Epithelial cell of proximal tubule (primary cell): ENCODE results near the gene CDK2AP2. TPM values are rescaled to one million over a fixed set of nuclear protein-coding genes. Genes with fewer than 3 reads are reported as not detected.
A peak's percentile ranks its signal among the peaks of the same experiment; 100 is the strongest.
"Not testable (repeated sequence)": the region's sequence is repeated elsewhere in the genome, so short reads cannot be mapped to it uniquely, and the experiment has no call there.

Experiments used
- DNase-seq: peaks from one replicate; pipeline ENCODE4 v3.0.0-alpha.2; 2011; ENCODE audit warnings: low read depth
- H3K4me3 ChIP-seq: 2 replicates; pipeline ENCODE4 v1.5.1; 2011; ENCODE audit warnings: low read depth, mild to moderate bottlenecking, low read length
- CTCF ChIP-seq: conservative IDR thresholded peaks from 2 replicates; pipeline ENCODE4 v1.5.1; 2012; ENCODE audit warnings: low read depth, mild to moderate bottlenecking, low read length
- total RNA-seq: library from RNA; depleted of rRNA; stranded (reverse); fragments of >200 nt; gene quantifications from 2 replicates; pipeline ENCODE4 v1.2.3, GENCODE V29; 2015

The CDK2AP2 gene
- total RNA-seq, 1 donor from 2014 or later: 165 TPM

GRCh38 chr11:67484847-67485311 lies 23.1 kb downstream of the CDK2AP2 start:
- TF ChIP-seq CTCF: no peak
- no peak for DNase-seq
- H3K4me3 ChIP-seq: no peak overlapping the region

DNA sequence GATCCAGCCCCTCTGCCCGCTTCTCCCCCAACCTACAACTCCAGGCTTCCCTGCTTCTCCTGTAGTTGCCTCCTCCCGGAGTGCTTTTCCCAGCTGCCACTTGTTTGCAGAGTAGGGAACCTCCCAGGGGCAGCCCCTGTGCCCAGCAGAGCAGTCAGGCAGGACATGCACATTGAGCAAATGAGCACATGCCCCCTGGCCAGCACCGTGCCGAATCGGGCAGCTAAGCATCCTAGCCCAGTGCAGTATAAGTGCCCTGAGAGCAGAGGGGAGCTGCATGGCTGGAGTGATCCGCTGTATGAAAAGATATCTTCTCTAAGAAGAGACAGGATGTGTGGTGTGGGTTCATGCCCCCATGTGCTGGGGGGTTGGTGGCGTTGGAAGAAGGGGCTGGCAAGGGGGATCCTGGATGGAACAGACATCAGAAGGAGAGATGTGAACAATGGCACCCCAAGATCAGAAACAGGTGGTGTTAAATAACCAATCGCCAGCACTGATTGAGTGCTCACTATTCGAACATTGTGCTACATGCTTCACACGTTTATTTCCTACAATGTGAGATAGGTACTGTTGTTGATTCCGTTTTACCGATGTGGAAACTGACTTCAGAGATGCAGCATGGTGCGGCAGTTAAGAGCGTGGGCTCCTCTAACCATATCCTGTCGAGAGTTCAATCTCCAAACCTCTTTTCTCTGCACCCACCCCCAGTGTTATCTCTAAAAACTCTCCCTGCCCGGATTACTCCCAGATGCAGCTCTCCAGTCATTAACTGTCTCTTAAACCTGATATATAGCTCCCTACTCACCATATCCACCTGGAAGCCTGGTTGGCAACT lies 23.9 kb downstream of the CDK2AP2 start:
- H3K4me3 ChIP-seq: peak overlapping the region; percentile 68
- no peak for DNase-seq
- TF ChIP-seq CTCF: no peak

- peak within 1 kb of the TSS; percentile 68 for H3K4me3 ChIP-seq
- peak; percentile 21 for TF ChIP-seq CTCF
- peak; percentile 88 for DNase-seq
Measured at GRCh38 chr11:67482827-67483798, 24.8 kb downstream of the CDK2AP2 start, which contains the start of gene AIP. TSS of gene AIP (plus strand) at chr11:67483026. CDS start at chr11:67483159, 133 bp downstream.

- no peak for TF ChIP-seq CTCF
- DNase-seq: no peak
- H3K4me3 ChIP-seq: peak overlapping the region; percentile 68
Measured at GRCh38 chr11:67482275-67482826, 25.6 kb downstream of the CDK2AP2 start.

- DNase-seq, H3K4me3 ChIP-seq: not testable (repeated sequence)
Measured at GRCh38 chr11:67477344-67478050, 30.5 kb downstream of the CDK2AP2 start.

DNA sequence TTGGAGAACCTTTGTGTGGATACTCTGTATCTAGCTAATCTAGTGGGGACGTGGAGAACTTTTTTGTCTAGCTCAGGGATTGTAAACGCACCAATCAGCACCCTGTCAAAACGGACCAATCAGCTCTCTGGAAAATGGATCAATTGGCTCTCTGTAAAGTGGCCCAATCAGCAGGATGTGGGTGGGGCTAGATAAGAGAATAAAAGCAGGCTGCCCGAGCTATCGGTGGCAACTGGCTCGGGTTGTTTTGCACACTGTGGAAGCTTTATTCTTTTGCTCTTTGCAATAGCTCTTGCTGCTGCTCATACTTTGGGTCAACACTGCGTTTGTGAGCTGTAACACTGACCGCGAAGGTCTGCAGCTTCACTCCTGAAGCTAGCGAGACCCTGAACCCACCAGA lies 31.3 kb downstream of the CDK2AP2 start:
- H3K4me3 ChIP-seq, DNase-seq: not testable (repeated sequence)

GRCh38 chr11:67472882-67473281 lies 35.1 kb downstream of the CDK2AP2 start:
- no peak for DNase-seq
- no peak overlapping the region for H3K4me3 ChIP-seq
- no peak for TF ChIP-seq CTCF
